Measurements from ENCODE around the gene PEX12.
"Not testable (repeated sequence)": the region's sequence is repeated elsewhere in the genome, so short reads cannot be mapped to it uniquely, and the experiment has no call there.

The PEX12 gene

GRCh38 chr17:35578197-35578928 is at the start of gene PEX12:
PEX12 (minus strand) TSS chr17:35578571; CDS start chr17:35578021, 550 bp downstream.
- DNase-seq, result peak; percentile 91

DNA sequence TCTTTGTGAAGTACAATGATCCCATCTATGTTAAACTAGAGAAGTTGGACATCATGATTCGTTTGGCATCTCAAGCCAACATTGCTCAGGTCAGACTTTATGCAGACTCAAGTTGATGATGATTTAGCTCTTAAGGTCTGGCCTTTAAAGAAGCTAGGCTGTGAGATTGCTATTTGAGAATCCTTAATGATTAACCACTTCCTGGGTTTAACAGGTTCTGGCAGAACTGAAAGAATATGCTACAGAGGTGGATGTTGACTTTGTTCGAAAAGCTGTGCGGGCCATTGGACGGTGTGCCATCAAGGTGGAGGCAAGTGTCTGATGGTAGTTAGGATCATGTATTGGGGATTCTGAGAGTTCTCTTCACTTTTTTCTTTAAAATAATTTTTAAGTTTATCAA is 49.0 kb upstream of the PEX12 start:
- DNase-seq, result no peak

- no peak for DNase-seq
These were observed 43.4 kb upstream of the PEX12 start for GRCh38 chr17:35621768-35622167.

GRCh38 chr17:35618628-35619027 is 40.3 kb upstream of the PEX12 start:
- no peak for DNase-seq

GRCh38 chr17:35617505-35617904 is 39.1 kb upstream of the PEX12 start:
- no peak for DNase-seq

DNA sequence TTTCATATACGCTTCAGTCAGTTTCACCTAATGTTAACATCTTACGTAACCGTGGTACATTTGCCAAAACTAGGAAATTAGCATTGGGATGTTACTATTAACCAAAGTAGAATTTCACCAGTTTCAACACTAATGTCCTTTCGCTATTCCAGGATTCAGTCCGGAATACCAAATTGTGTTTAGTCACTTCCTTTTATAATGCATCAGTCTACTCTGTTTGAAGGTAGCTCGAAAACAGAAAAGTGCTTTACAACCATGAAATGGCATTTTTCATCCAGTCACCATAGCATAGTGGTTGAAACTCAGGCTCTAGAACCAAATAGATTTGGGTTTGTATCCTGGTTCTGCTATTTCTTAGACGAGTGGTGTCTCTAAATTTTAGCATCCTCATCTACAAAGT is 38.2 kb upstream of the PEX12 start:
- no peak for DNase-seq

GRCh38 chr17:35614810-35615209 is 36.4 kb upstream of the PEX12 start:
- no peak for DNase-seq

GRCh38 chr17:35612924-35613521 is 34.7 kb upstream of the PEX12 start:
- DNase-seq, result peak; percentile 19

- DNase-seq, result not testable (repeated sequence)
These were observed 32.4 kb upstream of the PEX12 start for GRCh38 chr17:35610746-35611145.

- DNase-seq, result no peak
These were observed 31.5 kb upstream of the PEX12 start for GRCh38 chr17:35609831-35610230.

- DNase-seq, result no peak
These were observed 29.0 kb upstream of the PEX12 start for GRCh38 chr17:35607239-35607847.

GRCh38 chr17:35605678-35606077 is 27.3 kb upstream of the PEX12 start:
- no peak for DNase-seq

GRCh38 chr17:35603674-35604073 is 25.3 kb upstream of the PEX12 start:
- DNase-seq, result no peak

DNA sequence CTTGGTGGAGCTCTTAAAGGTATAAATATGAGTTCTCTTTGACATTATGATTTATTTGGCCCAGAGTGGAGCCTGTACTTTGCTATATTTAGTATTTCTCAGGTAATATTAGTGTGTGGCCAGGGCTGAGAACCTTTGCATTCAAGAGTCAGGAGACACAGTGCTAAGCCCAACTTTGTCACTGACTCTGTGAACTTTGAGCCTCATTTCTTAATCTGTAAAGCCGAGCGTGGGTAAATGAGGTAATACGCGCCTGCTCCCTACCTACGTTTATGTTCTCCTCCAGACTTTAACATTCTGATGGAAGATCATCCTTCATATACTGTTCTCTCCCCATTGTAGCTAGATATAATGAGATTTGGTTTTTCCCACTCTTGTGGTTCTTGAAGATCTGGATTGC is 19.2 kb upstream of the PEX12 start:
- DNase-seq, result no peak

DNA sequence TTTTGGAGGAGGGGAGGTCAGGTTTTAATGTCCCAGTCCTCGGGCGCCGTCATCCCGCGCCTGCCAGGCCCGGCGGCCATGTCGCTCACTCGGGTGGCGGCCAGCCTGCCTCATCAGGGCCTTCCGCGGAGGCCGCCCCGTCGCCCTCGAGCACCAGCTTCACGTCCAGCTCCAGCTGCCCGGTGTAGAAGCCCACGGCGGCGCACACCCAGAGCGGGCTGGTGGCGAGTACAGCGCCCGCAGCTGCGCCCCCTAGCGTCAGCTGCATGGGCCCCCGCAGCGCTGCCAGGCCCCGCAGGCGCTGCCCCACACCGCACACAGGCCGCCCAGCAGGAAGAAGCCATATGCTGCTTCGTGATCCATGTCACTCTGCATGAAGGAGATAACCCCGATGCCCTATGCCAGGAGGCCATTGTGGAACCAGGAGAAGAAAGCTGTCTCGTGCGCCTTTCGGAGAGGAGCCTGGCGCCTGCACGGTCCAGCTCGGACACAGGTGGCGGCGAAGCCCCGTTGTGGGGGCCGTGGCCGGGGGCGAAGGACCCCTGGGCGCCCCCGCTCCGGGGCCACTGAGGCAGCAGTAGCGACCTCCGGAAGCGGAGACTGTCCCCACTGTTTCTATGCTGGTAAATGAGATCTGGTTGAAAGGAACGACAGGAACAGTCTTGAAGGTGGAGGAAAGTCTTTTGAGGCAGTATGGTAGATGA is 18.3 kb upstream of the PEX12 start:
- DNase-seq, result no peak

DNA sequence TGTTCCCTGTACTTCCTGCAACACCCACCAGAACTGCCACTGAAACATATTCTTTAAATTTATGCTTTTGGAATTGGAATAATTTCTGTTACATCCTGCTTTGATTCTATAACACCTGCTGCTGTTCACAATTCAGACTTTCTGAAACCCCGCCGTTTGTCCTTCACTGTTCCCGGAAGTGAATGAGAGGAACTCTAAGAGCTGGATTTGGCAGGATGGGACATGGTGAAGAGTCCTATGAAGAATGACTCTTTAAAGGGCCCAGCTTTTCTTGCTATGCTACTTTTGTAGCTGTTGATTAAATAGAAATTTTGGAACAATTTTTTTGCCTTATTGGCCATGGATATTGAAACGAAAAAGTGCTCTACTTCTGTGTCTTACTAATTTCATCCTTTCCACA is 17.7 kb upstream of the PEX12 start:
- DNase-seq, result no peak

DNA sequence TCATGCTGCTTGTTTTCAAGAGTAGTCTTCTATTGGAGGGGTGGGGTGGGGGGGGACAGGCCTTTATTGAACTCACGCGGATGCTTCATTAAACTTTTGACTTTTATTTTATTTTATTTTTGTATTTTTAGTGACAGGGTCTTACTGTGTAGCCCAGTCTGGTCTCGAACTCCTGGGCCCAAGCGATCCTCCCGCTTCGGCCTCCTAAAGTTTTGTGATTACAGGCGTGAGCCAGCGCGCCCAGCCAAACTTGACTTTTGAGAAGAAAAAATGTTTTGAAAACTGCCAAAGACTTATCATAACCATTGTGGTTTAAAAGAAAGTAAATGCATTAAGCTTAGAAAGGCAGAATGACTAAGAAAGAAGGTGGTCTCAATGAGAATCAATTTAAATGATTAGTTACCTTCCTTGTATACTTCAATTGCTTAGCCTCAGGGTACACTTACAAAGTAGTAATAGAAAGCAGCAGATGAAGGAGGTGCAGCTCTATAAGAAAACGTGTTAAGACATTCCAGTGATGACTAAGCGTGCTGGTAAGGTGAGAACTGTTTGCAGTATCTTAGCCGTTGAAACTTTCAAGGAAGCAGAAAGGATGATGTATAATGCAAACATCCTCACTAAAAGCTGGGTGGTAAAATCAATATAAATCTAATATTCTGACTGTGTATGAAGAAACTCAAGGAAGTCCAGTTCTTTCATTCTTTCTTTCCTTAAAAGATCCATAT is 10.0 kb upstream of the PEX12 start:
- no peak for DNase-seq

GRCh38 chr17:35587074-35587961 is 8.9 kb upstream of the PEX12 start, which contains the start of gene AP2B1:
AP2B1 (plus strand) TSS chr17:35587322; CDS start chr17:35594031, 6,709 bp downstream.
- peak; percentile 90 for DNase-seq

GRCh38 chr17:35586569-35587073 is 8.2 kb upstream of the PEX12 start:
- no peak for DNase-seq

- DNase-seq, result no peak
These were observed 5.7 kb upstream of the PEX12 start for GRCh38 chr17:35584061-35584460.

- DNase-seq, result no peak
These were observed 610 bp upstream of the PEX12 start for GRCh38 chr17:35578929-35579432.

All from NCI-H1092 (cell line).